HCT116 (cell line): Measurements from ENCODE around the gene KLHDC4. TPM values are rescaled to one million over a fixed set of nuclear protein-coding genes. Genes with fewer than 3 reads are reported as not detected.
"Not testable (repeated sequence)": the region's sequence is repeated elsewhere in the genome, so short reads cannot be mapped to it uniquely, and the experiment has no call there.

Source experiments
- ATAC-seq: fragments of 200-7000 bp; cut with Tn5 transposase; 2 replicates; pipeline ENCODE4 v1.9.1; 2020; ENCODE audit warnings: mild to moderate bottlenecking, moderate library complexity
- BruUV-seq: library from RNA; stranded (reverse); fragments of 400-500 nt; replicated peaks from 2 replicates; lab custom pipeline; 2021; lab: Mats Ljungman, UMichigan
- CTCF ChIA-PET: fragments of 300-600 bp; sonication (Branson Sonifier 250); formaldehyde crosslinking; loops from one replicate; lab custom pipeline; 2021; ENCODE audit warnings: antibody characterized with exemption; lab: Charles Lee
- POLR2A ChIA-PET: fragments of 300-600, 350-600 bp; sonication (Branson Sonifier 250); formaldehyde crosslinking; loops from one replicate; lab custom pipeline; 2021; ENCODE audit warnings: antibody characterized with exemption; lab: Charles Lee
- RAD21 ChIA-PET, 2 experiments: fragments of 300-600 bp; sonication (Branson Sonifier 250); formaldehyde crosslinking; loops; one replicate each; lab custom pipeline; 2023; ENCODE audit warnings: low total read pairs in 2 of 2; ENCODE audit not compliant: uncharacterized antibody in 2 of 2, unreplicated experiment in 2 of 2, low non-redundant PET in 1 of 2; lab: Charles Lee
- DNase-seq: peaks from one replicate; pipeline ENCODE4 v3.0.0-alpha.2; 2010; ENCODE audit warnings: low read depth, low spot score
- H2AFZ ChIP-seq: fragments of 200-600 bp; shearing (Covaris generic), sonication (generic); 2 replicates; pipeline ENCODE4 v1.6.1; 2017; ENCODE audit warnings: low read depth, mixed run types, mixed read lengths, antibody characterized with exemption, low read length; ENCODE audit not compliant: poor library complexity, severe bottlenecking
- H3K27ac ChIP-seq: 2 replicates; pipeline ENCODE4 v1.5.1; 2012; ENCODE audit warnings: low read depth, low read length
- H3K27me3 ChIP-seq: fragments of 200-600 bp; sonication (generic); 2 replicates; pipeline ENCODE4 v1.6.1; 2016; ENCODE audit warnings: mixed run types, low read length, mixed read lengths; ENCODE audit not compliant: insufficient read depth
- H3K36me3 ChIP-seq, 2 experiments: fragments of 200-500 bp in 1 of 2; fragments of 200-600 bp in 1 of 2; sonication (Bioruptor generic) in 1 of 2; sonication (generic) in 1 of 2; 2 replicates each; pipeline versions ENCODE4 v1.5.1 to v1.6.1; 2014 to 2016; ENCODE audit warnings: low read length in 2 of 2, inconsistent platforms in 1 of 2, mixed read lengths in 1 of 2, mixed run types in 1 of 2; ENCODE audit not compliant: insufficient read depth in 2 of 2, control insufficient read depth in 1 of 2
- H3K4me1 ChIP-seq, 2 experiments: fragments of 200-600 bp in 1 of 2; sonication (generic) in 1 of 2; 2 replicates each; pipeline versions ENCODE4 v1.5.1 to v1.6.1; 2012 to 2017; ENCODE audit warnings: low read length in 2 of 2, inconsistent platforms in 1 of 2, mild to moderate bottlenecking in 1 of 2, mixed read lengths in 1 of 2, mixed run types in 1 of 2, moderate library complexity in 1 of 2; ENCODE audit not compliant: insufficient read depth in 2 of 2, control insufficient read depth in 1 of 2
- H3K4me2 ChIP-seq: fragments of 200-600 bp; sonication (generic); 2 replicates; pipeline ENCODE4 v1.6.1; 2017; ENCODE audit warnings: mixed run types, low read length, mixed read lengths
- H3K4me3 ChIP-seq, 2 experiments: fragments of 200-600 bp in 1 of 2; sonication (generic) in 1 of 2; replicated peaks in 1 of 2; 2 replicates each; pipeline ENCODE4 v1.5.1; 2011 to 2016; ENCODE audit warnings: low read length in 2 of 2, control low read depth in 1 of 2, low read depth in 1 of 2, mild to moderate bottlenecking in 1 of 2, mixed read lengths in 1 of 2, mixed run types in 1 of 2
- H3K79me2 ChIP-seq: fragments of 200-600 bp; sonication (generic); 2 replicates; pipeline ENCODE4 v1.6.1; 2017; ENCODE audit warnings: mild to moderate bottlenecking, mixed run types, low read length, moderate library complexity, mixed read lengths; ENCODE audit not compliant: insufficient read depth
- H3K9ac ChIP-seq: fragments of 200-600 bp; sonication (generic); 2 replicates; pipeline ENCODE4 v1.6.1; 2016; ENCODE audit warnings: low read length, mixed read lengths
- H3K9me2 ChIP-seq: fragments of 200-600 bp; sonication (generic), shearing (Covaris generic); 2 replicates; pipeline ENCODE4 v1.6.1; 2017; ENCODE audit warnings: mixed run types, mild to moderate bottlenecking, moderate library complexity; ENCODE audit not compliant: insufficient read depth
- H3K9me3 ChIP-seq, 2 experiments: fragments of 200-500 bp in 1 of 2; fragments of 200-600 bp in 1 of 2; sonication (Bioruptor generic) in 1 of 2; sonication (generic) in 1 of 2; 2 replicates each; pipeline ENCODE4 v1.6.1; 2014 to 2017; ENCODE audit warnings: low read length in 2 of 2, mixed read lengths in 2 of 2, inconsistent platforms in 1 of 2, low read depth in 1 of 2, mild to moderate bottlenecking in 1 of 2, mixed run types in 1 of 2, moderate library complexity in 1 of 2; ENCODE audit not compliant: control insufficient read depth in 1 of 2, insufficient read depth in 1 of 2
- H4K20me1 ChIP-seq: fragments of 200-600 bp; sonication (generic), shearing (Covaris generic); 2 replicates; pipeline ENCODE4 v1.6.1; 2017; ENCODE audit warnings: mixed run types, mild to moderate bottlenecking, moderate library complexity; ENCODE audit not compliant: insufficient read depth
- CBX3 ChIP-seq: IDR thresholded peaks from 2 replicates; pipeline ENCODE4 v1.6.1; 2012; ENCODE audit warnings: low read depth
- CEBPB ChIP-seq: IDR thresholded peaks from 2 replicates; pipeline ENCODE4 v1.6.1; 2012; ENCODE audit warnings: low read depth
- FOSL1 ChIP-seq: IDR thresholded peaks from 2 replicates; pipeline ENCODE4 v1.6.1; 2012; ENCODE audit warnings: low read depth
- MAX ChIP-seq: IDR thresholded peaks from 2 replicates; pipeline ENCODE4 v1.6.1; 2012
- YY1 ChIP-seq: IDR thresholded peaks from 2 replicates; pipeline ENCODE4 v1.6.1; 2011; ENCODE audit warnings: low read length, low read depth, moderate library complexity, mild to moderate bottlenecking; ENCODE audit not compliant: insufficient replicate concordance; ENCODE audit errors: extremely low read depth
- intact Hi-C: fragments of 100-400 bp; cut with micrococcal nuclease; formaldehyde crosslinking; loops from 2 replicates; pipeline ENCODE4 v1.10.0; 2022
- total RNA-seq: library from RNA; stranded (reverse); gene quantifications from one replicate; pipeline ENCODE4 v1.2.1, GENCODE V29; 2021; ENCODE audit not compliant: unreplicated experiment

The KLHDC4 gene
- total RNA-seq, 1 experiment from 2014 or later = 107 TPM

- ChIA-PET POLR2A (interaction anchor here (1.3 to 1.8 kb wide), 3 partner anchors 11 to 17 kb away, joined by 4 to 10 read pairs (median 6); no protein-coding TSS in a partner anchor), RAD21 (interaction anchor here in 1 of 2 experiments (1.5 kb wide), 1 partner anchor 11 kb away, joined by 3 read pairs; no protein-coding TSS in a partner anchor), CTCF (interaction anchor here (2.0 kb wide), 1 partner anchor 82 kb away, joined by 5 read pairs; no protein-coding TSS in a partner anchor)
- Histone ChIP-seq H3K27me3 (no peaks in the 10 kb centered on the region), H2AFZ (peak overlapping the region; percentile 13), H3K4me3 (no peak overlapping the region), H3K36me3 (no peaks in the 10 kb centered on the region), H3K9ac (no peak overlapping the region), H3K79me2 (no peaks in the 10 kb centered on the region), H4K20me1 (no peaks in the 10 kb centered on the region), H3K27ac (no peak overlapping the region), H3K9me3 (no peaks in the 10 kb centered on the region), H3K4me2 (peak overlapping the region; percentile 37), H3K9me2 (no peaks in the 10 kb centered on the region), H3K4me1 (peaks cover 4 to 21% of the 10 kb centered on the region in 2 experiments; a peak in 3 of 4 replicates)
- no TSS peak for BruUV-seq
- DNase-seq = no peak
- peak; percentile 73 for ATAC-seq
- intact Hi-C loops = no loop called here
- TF ChIP-seq CBX3 (peak; percentile 66), MAX (peak; percentile 77), CEBPB (no peak), FOSL1 (peak; percentile 51), YY1 (no peak)
These were observed 23.9 kb upstream of the KLHDC4 start for GRCh38 chr16:87789437-87790291.

- BruUV-seq, H2AFZ ChIP-seq, H3K9me3 ChIP-seq, H3K27me3 ChIP-seq, H3K9me2 ChIP-seq, ATAC-seq, H3K9ac ChIP-seq, H4K20me1 ChIP-seq, H3K36me3 ChIP-seq, intact Hi-C loops, H3K27ac ChIP-seq, H3K4me3 ChIP-seq, H3K79me2 ChIP-seq, H3K4me2 ChIP-seq, DNase-seq: not testable (repeated sequence)
- ChIA-PET CTCF (interaction anchor here (0.9 kb wide), 1 partner anchor 10 kb away, joined by 3 read pairs; no protein-coding TSS in a partner anchor), RAD21 (interaction anchor here in 1 of 2 experiments (0.6 to 1.5 kb wide), 2 partner anchors 10 to 647 kb away, joined by 3 to 8 read pairs; no protein-coding TSS in a partner anchor), POLR2A (interaction anchor here (1.0 to 1.5 kb wide), 4 partner anchors 10 to 76 kb away, joined by 3 to 6 read pairs (median 4); no protein-coding TSS in a partner anchor)
- peaks cover 4 to 21% of the 10 kb centered on the region in 2 experiments; a peak in 3 of 4 replicates for H3K4me1 ChIP-seq
These were observed 23.1 kb upstream of the KLHDC4 start for GRCh38 chr16:87788730-87789436.

- H3K9me2 ChIP-seq, H2AFZ ChIP-seq, RAD21 ChIA-PET, ATAC-seq, H3K4me3 ChIP-seq, H3K9me3 ChIP-seq, DNase-seq, BruUV-seq, intact Hi-C loops, H3K27me3 ChIP-seq, H3K36me3 ChIP-seq, H3K9ac ChIP-seq, H3K27ac ChIP-seq, H3K79me2 ChIP-seq, CTCF ChIA-PET, H3K4me2 ChIP-seq, H4K20me1 ChIP-seq: not testable (repeated sequence)
- POLR2A ChIA-PET = interaction anchor here (1.1 to 1.4 kb wide), 2 partner anchors 9 to 19 kb away, joined by 3 to 4 read pairs; no protein-coding TSS in a partner anchor
- peaks cover 4 to 21% of the 10 kb centered on the region in 2 experiments; a peak in 3 of 4 replicates for H3K4me1 ChIP-seq
These were observed 21.8 kb upstream of the KLHDC4 start for GRCh38 chr16:87787451-87788091.
